HG03025 (cell line): ENCODE data around the gene DPAGT1.
"Not testable (repeated sequence)": the region's sequence is repeated elsewhere in the genome, so short reads cannot be mapped to it uniquely, and the experiment has no call there.

Experiments used
- ATAC-seq: cut with Tn5 transposase; IDR thresholded peaks from one replicate; pipeline ENCODE4 v1.9.1; 2021; ENCODE audit warnings: mild to moderate bottlenecking, moderate library complexity; ENCODE audit not compliant: unreplicated experiment, low FRiP score

DPAGT1 gene

DNA sequence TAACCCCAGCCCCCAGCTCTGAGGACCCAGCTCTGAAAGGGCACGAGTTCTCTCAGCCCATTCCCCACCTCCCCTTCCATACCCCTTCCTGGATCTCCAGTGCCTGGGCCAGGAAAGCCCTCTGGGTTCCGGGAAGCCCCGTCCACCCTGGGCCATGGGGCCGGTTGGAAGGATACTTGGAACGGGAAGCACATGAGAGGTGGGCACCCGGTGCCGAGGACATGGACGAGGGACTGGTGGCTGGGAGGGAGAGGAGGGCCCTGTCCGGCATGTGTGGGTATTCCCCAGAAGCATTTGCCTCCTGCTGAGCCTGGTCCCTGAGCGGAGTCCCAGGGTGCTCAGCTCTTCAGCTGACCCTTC, 14.6 kb upstream of the DPAGT1 start:
- ATAC-seq, result no peak

- ATAC-seq, result no peak
Measured at GRCh38 chr11:119115484-119116234, 14.0 kb upstream of the DPAGT1 start.

- no peak for ATAC-seq
Measured at GRCh38 chr11:119114351-119114750, 12.7 kb upstream of the DPAGT1 start.

GRCh38 chr11:119113716-119114115, 12.1 kb upstream of the DPAGT1 start:
- ATAC-seq, result no peak

DNA sequence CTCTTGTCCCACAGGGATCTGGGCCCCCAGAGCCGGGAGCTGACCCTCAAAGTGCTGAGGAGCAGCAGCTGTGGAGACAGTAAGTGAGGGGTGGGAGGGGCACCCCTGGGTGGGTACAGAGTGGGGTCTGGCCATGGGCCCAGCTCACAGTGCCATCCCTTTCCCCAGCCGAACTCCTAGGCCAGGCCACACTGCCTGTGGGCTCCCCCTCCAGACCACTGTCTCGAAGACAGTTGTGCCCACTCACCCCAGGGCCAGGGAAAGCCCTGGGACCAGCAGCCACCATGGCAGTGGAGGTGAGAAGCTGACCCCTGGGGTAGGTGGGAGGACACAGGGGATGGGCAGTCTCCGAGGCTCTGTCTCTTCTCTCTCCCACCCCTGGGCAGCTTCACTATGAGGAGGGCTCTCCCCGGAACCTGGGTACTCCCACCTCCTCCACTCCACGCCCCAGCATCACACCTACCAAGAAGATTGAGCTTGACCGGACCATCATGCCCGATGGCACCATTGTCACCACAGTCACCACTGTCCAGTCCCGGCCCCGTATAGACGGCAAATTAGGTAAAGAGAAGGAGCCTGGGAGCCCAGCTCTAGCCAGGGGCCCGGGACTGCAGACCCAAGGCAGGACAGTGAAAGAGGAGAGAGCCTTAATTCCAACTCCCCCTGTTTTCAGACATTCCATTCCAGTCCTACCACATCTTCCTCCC, 10.8 kb upstream of the DPAGT1 start:
- ATAC-seq, result no peak

DNA sequence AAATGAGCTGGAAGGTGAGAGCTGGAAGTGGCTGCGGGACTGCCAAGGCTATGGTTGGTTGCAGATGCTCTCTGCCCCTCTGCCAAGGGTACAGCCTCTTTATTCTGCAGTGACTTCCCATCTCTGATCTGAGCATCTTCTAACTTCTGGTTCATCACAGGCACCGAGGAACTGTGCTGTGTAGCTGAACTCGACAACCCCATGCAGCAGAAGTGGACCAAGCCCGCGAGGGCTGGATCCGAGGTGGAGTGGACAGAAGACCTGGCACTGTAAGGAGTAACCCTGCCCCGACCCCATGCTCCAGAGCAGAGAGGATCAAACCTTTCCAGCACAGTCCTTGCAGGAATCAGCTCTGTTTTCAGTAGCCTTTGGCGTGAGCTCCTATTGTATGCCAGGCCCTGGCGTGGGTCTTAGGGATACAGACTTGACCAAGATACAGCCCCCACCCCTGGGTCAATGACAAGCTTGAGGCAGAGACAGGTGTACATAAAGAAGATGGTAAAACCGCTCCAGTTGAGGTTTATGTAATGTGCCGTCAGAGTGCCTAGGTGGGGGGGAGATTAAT, 9.8 kb upstream of the DPAGT1 start:
- no peak for ATAC-seq

DNA sequence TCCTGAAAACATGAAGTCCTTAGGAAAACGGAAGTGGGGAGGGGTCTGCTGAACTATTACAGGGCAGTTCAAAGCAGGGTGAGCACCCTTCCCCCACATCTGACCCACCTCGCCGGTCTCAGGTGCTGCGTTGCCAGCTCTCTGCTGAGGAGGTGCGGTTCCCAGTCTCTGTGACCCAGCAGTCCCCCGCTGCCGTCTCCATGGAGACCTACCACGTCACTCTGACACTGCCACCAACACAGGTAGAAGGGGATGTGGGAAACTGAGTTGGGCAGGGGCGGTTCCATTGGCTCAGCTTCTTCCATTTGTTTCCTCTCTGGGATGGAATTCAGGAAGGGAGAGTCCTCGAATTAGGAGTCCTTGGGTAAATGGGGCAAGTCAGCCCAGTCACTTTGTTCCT, 8.8 kb upstream of the DPAGT1 start:
- no peak for ATAC-seq

DNA sequence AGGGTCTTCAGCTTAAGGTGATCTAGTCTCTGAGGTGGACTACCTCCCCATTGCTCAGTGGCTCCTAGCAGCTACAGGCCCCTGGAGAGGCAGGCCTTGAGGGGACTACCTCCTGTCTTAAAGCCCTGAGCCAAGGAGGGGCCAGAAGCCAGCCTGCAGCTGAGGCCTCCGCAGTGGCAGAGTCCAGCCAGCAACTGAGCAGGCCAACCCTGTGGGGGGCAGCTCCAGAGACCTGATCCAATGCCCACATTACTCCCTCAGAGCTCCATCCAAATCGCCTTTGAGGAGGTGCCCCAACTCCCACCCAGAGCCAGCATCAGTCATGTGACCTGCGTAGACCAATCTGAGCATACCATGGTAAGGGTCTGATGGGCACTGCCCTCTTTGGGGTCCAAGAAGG, 8.2 kb upstream of the DPAGT1 start:
- no peak for ATAC-seq

- ATAC-seq, result no peak
Measured at GRCh38 chr11:119108857-119109221, 7.2 kb upstream of the DPAGT1 start.

DNA sequence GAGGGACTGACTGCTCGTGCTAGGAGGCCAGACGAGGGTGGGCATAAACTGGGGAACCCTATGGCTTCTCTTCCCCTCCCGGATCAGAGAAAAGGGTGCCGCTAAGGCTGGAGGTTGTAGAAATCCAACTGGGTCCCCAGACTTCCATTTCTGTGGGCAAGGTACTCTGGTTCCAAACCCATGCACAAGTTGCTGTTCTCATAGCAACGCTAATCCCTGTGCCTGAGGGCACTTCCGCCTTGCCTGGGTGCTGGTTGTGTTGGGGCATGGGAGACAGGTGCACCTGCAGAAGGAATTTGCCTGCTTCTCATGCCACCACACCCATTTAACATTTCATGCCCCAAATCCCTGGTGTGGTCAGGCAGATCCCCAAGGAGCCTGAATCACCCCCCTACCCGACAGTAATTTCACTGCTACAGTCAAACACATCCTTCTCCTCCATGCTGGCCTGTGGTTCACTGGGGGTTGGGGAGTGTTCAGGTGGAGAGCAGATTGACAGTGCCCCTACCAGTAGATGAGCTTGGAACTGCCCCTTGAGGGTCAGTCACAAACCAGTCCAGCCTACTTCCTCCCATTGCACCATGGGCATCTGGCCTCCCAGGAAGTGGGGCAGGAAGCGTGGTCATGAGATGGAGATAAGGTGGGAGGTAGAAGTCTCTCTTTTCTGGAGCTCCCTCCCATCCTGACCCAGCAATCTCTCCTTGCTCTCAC, 6.6 kb upstream of the DPAGT1 start:
- ATAC-seq, result peak; percentile 11

DNA sequence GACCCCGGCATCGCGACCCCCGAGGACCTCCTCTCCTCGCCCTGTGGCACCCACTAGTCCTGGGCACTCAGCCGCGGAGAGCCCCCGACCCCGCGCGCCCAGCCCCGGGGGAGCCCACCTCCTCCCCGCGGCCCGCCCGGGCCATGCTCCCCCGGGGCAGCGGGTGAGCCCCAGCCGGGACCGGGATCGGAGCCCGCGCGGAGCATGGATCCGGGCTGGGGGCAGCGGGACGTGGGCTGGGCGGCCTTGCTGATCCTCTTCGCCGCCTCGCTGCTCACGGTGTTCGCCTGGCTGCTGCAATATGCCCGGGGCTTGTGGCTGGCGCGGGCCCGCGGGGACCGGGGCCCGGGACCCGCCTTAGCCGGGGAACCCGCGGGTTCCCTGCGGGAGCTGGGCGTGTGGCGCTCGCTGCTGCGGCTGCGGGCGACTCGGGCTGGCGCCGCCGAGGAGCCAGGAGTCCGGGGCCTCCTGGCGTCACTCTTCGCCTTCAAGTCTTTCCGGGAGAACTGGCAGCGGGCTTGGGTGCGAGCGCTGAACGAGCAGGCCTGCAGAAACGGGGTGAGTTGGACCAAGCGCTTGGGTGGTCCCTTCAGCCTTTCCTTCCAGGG, 6.0 kb upstream of the DPAGT1 start:
- peak; percentile 19 for ATAC-seq

- peak; percentile 65 for ATAC-seq
Measured at GRCh38 chr11:119106564-119107537, 5.2 kb upstream of the DPAGT1 start, which contains the start of gene C2CD2L. TSS of gene C2CD2L (plus strand) at chr11:119107344. CDS start at chr11:119107742, 398 bp downstream.

DNA sequence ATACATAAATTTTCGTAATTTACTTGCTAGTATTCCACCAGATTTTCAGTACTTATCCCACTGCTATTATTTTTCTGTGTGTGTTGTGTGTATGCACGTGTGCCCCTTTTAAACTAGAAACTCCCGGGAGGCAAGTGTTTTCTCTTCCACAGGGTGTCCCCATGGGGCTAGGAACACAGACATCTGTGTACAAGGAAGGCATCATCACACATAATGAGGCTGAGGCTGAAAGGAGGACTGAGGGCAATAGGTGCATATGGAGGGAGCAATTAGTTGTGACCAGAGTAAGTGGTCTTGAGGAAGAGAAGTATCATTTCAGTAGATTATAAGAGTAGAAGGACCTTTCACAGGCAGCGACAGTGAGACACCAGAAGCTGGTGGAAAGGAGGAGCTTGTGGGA, 2.1 kb upstream of the DPAGT1 start:
- no peak for ATAC-seq

GRCh38 chr11:119103161-119103664, 1.6 kb upstream of the DPAGT1 start:
- not testable (repeated sequence) for ATAC-seq

GRCh38 chr11:119100994-119101758, 477 bp downstream of the DPAGT1 start:
- ATAC-seq, result peak; percentile 5

DNA sequence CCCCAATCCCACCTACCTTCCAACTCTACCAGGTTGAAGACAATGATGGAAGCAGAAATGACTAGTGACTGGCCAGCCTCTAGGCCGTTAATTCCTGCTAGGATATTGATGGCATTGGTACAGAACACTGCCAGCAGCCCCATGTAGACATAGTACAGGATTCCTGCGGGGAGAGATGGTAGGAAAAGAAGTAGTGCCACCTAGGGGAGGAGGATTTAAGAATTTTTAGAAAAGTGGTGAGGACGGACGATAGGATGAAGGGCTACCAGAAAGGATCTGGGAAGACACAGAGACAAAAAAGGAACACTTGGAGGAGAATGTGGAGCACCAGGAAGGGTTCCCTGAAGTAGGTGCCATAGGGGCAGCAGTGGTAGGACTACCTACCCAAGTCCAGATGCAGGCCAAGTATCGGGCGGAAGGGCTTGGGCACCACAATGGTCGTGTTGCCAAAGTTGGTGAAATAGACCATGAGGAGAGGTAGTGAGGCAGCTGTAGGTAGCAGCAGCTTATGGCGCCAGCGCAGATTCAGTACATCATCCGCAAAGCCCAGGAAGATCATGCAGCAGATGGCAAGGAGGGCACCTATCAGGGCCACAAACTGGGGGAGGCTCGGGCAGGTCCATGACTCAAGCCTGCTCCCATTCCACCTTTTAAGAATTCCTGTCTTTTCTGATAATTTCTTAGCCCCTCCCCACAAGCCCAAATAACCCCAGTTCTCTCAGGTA, 1.2 kb downstream of the DPAGT1 start:
- ATAC-seq, result no peak

- ATAC-seq, result no peak
Measured at GRCh38 chr11:119099711-119100110, 1.9 kb downstream of the DPAGT1 start.
